Endometrial microvascular endothelial cells (primary cell): ENCODE measurements around the gene DTX3L. TPM values are rescaled to one million over a fixed set of nuclear protein-coding genes. Genes with fewer than 3 reads are reported as not detected.

Experiments used
- in situ Hi-C: cut with HindIII; loops from 2 replicates; pipeline ENCODE4 v1.10.0; 2017; ENCODE audit warnings: low sequenced_read_pairs, low pct_unique_long_range_greater_than_20kb; ENCODE audit errors: inconsistent ontology term
- total RNA-seq: library from RNA; depleted of rRNA; stranded (reverse); fragments of >200 nt; gene quantifications from one replicate; pipeline ENCODE4 v1.2.3, GENCODE V29; 2015; ENCODE audit errors: inconsistent ontology term

DTX3L gene
- 35.1 TPM for total RNA-seq

DNA sequence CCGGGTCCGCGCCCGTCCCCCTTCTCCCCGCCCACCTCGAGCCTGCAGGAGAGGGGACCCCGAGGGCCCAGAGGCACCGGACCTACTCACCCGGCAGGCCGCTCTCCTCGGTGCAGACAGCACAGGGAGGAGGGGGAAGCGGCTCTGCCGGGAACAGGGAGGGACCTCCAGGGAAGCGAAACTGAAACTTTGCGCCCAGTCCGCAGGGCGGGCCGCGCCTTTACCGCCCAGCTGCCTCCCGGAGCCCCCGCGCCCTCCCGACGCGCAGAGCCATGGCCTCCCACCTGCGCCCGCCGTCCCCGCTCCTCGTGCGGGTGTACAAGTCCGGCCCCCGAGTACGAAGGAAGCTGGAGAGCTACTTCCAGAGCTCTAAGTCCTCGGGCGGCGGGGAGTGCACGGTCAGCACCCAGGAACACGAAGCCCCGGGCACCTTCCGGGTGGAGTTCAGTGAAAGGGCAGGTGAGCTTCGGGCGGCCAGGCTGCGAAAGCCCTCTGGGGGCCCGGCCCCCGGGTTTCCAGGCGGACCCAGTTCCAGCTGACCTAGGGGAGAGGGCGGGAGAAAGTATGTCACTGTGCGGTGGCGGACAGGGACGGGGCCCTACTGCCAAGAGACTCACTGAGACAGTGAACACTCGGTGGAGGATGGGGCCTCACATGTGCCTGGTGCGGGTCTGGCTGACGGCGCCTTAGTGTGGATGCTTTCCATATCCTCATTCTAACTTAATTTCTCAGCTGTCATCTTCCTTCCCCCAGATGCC, at the start of gene DTX3L, which contains the start of gene PARP9:
DTX3L (plus strand) TSS at position 184 of the 758 bp plus-strand sequence; CDS start at position 273, 89 bp downstream.
PARP9 (minus strand) TSS at position 146 of the 758 bp plus-strand sequence. CDS start 4,680 bp downstream, outside the sequence.
- in situ Hi-C loops, result no loop called here

DNA sequence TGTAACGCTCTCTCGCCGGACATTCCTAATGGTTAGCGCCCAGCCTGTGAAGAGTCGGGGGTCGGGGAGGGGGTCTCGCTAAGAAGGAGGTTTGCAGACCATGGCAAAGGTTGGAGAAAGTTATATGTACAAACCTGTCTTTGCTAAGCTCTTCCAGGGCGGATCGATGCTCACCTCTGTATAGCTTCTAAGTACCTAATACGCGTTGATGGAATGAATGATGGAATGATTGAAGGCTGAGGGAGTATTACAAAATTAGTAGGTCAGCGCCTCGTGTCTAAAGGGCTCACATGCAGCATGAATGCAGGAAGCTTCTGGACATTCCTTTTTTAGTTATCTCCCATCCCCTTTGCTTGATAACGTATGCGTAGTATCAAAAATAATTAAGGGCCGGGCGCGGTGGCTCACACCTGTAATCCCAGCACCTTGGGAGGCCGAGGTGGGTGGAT, 49.1 kb upstream of the DTX3L start:
- in situ Hi-C loops, result no loop called here

DNA sequence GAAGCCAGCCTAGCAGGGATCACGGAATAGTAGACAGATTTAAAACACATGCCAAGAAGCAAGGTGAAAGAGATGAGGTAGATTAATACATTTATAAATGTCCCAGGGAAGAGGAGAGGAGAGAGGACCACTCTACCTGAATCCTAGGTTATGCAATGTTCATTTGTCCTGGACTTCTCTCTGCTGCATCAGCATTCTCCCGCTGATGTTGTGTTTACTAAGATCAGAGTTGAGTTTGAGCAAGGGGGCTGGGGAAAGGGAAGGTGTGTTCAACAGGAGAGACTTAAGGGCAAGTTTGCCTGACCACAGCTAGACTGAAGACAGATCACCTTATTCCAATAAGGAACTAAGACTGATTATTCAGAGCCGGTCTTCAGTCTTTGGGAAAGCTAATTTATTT, 48.3 kb upstream of the DTX3L start:
- in situ Hi-C loops, result no loop called here

DNA sequence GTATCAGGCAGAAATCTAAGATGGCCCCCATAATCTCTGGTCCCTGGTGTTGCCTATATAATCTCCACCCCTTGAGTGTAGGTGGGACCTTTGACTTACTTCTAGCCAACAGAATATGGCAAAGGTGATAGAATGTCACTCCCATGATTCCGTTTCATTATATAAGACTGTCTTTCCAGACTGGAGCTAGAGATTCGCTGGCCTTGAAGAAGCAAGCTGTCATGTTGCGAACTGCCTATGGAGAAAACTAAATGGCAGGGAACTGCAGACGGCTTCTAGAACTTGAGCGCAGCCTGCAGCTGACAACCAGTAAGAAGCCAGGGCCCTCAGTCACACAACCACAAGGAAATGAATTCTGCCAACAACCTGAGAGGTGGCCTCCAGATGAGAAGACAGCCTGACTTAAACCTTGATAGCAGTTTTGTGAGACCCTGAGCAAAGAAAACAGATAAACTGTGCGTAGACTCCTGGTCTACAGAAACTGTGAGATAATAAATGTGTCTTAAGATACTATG, 47.2 kb upstream of the DTX3L start:
- in situ Hi-C loops, result no loop called here

DNA sequence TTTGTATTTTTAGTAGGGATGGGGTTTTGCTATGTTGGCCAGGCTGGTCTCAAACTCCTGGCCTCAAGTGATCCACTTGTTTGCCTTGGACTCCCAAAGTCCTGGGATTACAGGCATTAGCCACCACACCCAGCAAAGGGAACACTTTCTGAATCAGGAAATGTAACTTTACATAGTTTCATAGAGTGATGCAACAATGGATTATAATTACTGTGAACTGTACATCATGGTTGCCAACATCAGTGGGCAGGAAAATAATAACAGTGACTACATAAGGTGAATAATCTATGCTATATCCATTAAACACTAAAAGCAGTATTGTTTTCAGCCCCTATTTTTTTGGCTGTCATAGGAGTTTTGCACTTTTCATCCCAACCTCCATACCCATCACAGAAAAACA, 44.4 kb upstream of the DTX3L start:
- in situ Hi-C loops, result no loop called here

DNA sequence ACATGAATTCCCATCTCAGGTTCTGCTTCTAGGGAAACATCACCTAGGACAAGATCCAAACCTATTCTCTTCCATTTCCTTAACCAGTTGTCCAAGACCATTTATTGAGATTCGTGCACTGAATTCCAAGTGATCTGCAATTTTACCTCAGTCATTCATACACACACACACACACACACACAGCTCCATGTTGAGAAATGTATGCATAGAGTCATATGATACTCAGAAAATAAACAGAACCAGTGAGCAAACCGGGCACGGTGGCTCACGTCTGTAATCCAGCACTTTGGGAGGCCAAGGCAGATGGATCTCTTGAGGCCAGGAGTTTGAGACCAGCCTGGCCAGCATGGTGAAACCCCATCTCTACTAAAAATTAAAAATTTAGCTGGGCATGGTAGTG, 43.3 kb upstream of the DTX3L start:
- in situ Hi-C loops, result no loop called here

DNA sequence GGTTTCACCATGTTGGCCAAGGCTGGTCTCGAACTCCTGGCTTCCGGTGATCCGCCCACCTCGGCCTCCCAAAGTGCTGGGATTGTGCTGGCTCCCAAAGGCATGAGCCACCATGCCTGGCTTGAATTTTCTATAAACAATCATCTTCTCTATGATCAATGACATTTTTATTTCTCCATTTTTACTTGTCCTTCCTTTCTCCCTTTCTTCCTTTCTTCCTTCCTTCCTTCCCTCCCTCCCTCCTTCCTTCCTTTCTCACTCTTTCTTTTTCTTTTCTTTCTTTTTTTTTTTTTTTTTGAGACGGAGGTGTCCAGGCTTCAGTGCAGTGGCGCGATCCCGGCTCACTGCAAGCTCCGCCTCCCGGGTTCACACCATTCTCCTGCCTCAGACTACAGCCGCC, 40.8 kb upstream of the DTX3L start:
- in situ Hi-C loops, result no loop called here

DNA sequence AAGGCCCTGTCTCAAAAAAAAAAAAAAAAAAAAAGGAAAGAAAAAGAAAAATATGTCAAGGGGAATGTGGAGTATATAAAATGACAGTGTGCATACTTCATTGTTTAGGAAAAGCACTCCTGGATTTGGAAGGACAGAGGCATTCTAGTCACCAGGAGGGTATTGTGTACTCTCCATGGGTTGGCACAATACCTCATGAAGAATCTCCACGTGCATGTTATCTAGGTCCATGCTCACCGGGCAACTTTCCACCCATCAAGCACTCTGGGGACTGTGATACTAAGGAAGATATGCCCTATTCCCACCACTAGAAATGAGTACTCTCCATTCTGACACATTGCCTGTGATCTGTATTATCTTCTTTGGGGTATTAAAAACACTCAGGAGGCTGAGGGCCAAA, 34.0 kb upstream of the DTX3L start:
- in situ Hi-C loops, result no loop called here

DNA sequence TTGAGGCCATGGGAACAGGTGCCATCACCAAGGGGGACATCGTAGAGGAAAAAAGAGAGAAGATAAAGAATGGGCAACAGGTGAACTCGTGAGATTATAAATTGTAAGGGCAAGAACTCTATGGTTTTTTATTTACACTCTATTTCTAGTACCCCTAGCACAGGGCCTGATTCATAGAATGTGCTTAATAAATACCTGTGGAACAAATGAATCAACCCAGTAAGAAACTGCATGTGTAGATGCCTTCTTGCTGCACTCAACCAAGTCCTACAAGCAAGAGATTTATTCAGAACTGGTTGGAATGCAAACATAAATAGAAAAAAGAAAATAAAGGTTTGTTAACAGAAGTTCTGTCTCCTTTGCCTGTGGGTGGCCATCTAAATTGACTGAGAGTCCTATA, 30.7 kb upstream of the DTX3L start:
- in situ Hi-C loops, result no loop called here

DNA sequence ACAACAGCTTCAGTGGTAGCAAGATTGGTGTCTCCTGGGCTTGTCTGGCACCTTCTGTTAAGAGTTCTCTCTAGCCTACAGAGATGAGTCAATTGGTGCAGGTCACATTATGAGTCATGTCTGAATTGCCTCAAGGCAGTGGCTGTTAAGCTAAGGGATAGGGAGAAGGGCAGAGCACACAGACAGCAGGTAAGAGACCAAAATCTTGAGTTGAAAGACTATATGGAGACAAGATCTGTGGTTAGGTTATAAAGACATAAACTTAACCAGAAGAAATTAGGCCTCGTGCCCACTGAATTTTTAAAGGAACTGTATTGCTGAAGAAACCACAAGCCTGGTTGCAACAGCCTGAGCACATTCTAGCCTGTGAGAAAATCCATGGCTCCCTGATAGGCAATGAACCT, 30.2 kb upstream of the DTX3L start:
- in situ Hi-C loops, result no loop called here

DNA sequence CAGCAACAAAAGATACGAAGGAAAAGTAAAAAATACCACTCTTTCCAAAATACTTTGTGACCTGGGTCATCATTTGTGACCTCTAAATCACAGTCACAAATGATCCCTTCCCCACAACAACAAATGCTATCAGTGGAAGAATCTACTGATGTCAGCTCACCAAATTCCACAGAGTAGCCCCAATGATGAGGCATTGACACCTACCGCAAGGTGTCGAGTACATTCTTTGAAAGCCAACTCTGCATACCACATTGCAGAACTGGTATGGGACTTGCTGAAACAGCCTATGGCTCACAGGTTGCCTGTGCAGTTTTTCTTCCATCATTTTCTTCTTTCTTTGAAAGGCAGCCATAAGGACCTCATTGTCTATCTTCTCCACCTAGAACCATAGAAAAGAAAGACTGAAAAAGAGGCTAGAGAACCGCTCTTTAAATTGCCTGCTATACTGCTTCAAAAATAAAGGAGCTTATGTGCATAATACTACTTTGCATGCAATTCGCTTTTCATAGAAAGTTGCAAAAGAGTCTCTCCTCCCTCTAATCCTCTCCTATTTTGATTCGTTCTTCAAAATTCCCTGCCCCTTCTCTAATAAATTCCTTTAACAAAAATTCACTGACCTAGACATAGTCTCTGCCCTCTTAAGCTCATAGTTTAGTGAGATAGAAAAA, 28.0 kb upstream of the DTX3L start:
- in situ Hi-C loops, result no loop called here

DNA sequence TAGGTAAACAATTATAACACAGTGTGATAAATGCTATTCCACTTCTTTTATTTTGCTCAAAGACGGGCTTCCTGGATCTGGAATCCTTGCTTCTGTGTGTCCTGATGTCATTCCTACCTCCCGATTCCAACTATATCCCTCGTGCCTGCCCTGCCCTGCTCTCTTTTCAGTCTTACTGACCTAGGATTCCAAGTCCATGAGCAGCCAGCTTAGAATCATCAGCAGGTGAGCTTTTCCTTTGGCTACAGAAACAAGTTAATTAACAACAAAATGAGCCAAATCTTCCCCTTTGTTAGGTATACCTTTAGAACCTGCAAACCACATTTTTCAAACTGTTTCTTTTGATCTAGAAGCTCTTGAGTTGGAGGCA, 27.5 kb upstream of the DTX3L start:
- in situ Hi-C loops, result no loop called here

DNA sequence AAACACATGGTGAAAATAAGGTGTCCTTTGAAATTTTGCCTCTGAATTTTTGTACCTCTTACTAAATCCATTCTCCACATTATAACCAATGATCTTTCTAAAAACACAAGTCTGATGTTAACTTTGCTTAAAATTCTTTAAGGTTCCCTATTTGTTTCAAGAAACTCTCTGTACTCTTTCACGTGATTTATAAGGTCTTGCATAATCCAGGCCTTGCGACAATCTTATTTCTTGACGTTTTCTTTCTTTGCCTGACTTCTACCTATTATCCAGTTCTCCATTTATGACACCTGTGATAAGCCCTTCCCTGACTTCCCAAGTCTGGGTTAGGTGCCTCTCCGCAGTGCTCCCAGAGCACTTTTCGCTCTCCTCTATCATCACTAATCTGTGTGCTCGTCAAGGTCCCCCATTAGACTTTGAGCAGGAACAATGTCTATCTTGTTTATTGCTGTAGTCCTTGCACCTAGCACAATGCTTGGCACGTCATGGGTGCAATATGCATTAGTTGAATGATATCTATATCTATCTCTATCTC, 25.1 kb upstream of the DTX3L start:
- in situ Hi-C loops, result no loop called here

DNA sequence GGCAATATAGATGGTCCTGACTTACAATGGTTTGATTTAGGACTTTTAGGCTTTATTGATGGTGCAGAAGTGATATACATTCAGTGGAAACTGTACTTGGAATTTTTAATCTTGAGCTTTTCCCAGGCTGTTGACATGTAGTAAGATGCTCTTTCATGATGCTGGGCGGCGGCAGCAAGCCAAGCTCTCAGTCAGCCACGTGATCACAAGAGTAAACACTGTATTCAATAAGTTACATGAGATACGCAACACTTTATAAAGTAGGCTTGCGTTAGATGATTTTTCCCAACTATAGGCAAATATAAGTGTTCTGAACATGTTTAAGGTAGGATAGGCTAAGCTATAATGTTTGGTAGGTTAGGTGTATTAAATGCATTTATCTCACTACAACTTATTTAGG, 18.0 kb upstream of the DTX3L start:
- in situ Hi-C loops, result no loop called here

DNA sequence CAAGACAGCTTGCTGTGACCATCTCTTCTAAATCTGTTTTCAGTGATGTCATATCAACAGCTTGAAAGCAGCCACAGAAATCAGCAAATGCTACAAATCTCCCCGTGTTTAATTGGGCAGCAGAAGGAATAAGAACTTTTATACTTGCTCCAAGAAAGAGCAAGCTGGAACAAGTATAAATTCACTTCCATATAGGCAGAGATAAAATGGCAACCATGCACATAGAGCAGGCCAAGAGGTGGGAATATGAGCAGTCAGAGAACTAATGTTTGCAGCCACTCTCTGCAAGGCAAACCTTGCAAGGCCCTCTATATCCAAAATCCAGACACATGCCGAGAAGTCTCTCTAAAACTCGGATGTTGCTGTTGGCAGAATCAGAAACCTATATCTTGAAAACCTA, 16.1 kb upstream of the DTX3L start:
- in situ Hi-C loops, result no loop called here

DNA sequence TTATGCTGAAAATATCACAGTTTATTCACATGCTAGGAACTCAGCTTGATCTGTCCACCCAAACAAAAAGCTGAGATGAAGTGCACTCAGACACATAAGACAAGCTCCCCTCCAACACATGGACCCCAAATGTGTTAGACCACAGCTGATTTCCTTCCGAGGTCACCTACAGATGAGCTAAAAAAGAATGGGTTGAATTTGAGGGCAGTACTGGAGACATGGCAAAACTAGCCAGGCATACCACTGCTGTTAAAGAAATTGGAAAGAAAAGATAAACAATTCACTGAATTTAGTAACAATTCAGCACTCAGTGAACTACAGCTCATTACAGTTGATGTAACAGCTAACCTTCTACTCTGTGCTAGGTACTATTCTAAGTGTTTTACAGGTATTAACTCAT, 15.5 kb upstream of the DTX3L start:
- in situ Hi-C loops, result no loop called here

DNA sequence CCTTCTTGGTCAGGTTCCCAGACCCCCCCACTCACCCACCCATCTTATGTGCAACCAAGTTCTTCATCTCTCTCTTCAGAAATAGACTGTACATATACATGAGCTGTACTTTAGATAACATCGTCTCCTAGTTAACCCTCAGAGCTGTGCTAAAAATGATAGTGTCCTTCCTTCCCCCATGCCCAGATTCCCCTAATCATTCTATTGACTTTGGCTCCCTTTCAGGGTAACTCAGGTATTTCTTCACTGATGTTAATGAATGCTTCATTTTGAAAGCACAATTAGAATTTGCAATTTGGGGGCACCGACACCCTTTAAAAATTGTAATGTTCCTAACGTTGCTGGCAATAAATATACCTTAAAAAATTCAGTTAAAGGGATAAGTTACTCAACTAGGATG, 11.0 kb upstream of the DTX3L start:
- in situ Hi-C loops, result no loop called here

DNA sequence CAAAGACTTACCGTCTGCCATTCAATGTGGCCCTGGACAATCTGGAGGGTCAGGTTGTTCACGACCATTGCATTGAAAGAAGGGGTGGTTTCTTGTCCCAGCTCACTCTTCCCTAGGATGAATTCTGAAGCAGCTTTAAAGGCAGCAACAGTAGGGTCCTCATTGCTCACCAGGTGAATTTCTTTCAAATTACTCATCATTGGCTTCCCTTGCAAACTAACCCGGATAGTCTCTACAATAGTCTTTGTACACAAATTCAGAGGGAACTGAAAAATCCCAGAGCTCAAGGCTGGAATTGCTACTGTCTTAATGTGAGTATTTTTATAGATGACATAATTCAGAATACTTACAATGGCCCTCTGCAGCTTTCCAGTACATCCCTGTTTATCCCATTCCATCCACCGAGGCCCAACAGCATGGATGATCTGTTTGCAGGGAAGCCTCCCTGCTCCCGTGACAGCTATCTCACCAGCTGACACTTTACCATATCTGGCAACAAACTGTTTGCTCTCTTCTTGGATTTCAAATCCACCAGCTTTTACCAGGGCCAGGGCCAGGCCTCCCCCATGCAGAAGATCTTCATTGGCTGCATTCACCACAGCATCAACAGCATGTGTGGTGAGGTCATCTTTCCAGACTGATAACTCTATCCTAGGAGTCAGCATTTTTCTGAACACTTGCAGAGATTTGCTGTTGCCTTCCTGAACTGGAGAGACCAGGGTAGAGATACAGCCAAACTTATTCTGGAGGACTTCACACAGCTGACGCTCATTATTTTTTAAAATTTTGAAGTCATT, 8.7 kb upstream of the DTX3L start:
- in situ Hi-C loops, result no loop called here

DNA sequence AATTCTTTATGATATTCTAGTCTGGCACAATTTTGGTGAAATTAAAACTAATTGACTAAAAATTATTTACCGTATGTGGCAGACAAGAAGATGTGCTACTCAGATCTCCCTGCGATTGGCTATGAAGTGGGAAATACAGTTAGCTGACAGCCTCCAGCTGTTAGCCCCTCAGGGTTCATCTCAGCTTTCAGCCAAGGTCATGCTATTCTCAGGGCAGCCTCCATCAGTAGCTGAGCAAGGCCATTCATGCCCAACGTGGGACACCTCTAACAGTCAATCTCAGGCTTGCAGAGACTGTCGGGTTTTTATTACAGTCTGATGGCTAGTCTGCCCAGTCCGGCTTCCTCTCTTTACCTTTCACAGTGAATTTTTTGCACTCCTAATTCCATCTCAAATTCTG, 6.8 kb upstream of the DTX3L start:
- in situ Hi-C loops, result no loop called here
